Ecto neural progenitor cell (in vitro differentiated cells): Measurements from ENCODE around the gene SYT6.

ENCODE experiments used
- DNase-seq: peaks from one replicate; pipeline ENCODE4 v3.0.0-alpha.2; 2018; ENCODE audit warnings: low spot score

The SYT6 gene

DNA sequence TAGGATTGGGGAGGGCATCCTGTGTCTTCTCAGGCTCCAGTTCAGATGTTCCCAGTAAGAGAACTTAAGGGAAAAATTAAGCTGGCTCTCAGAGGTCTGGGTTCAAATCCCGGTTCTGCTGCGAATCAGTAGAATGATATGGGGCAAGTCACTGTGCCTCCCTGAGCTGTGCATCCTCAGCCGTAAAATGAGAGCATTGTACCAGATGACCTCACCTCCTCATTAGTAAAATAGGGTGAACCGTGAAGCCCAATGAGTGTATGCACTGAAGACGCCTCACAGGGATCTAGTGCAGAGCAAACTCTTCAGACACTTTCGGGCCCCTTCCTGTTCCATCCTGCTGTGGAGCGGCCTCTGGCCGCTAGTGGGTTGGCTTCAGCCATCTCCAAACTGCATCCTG is 36.0 kb downstream of the SYT6 start:
- DNase-seq, result no peak

DNA sequence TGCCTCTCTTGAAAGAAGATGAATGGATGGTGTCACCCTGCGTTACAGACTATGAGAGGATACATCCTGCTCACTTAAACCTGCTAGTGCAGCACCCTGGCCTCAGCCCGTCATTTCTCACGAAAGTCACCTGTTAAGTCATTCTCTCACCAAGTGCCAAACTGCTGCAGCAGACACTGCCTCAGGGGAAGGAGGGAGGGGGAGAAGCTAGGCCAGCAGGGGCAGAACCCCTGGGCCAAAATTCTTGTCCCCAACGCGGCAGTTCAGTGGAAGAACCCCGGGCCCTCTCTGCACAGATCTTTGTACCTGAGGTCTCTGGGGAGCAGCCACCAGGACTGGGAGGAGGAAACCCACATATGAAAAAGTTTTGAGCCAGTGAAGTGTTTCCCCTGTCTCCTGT is 37.6 kb downstream of the SYT6 start:
- DNase-seq, result no peak

DNA sequence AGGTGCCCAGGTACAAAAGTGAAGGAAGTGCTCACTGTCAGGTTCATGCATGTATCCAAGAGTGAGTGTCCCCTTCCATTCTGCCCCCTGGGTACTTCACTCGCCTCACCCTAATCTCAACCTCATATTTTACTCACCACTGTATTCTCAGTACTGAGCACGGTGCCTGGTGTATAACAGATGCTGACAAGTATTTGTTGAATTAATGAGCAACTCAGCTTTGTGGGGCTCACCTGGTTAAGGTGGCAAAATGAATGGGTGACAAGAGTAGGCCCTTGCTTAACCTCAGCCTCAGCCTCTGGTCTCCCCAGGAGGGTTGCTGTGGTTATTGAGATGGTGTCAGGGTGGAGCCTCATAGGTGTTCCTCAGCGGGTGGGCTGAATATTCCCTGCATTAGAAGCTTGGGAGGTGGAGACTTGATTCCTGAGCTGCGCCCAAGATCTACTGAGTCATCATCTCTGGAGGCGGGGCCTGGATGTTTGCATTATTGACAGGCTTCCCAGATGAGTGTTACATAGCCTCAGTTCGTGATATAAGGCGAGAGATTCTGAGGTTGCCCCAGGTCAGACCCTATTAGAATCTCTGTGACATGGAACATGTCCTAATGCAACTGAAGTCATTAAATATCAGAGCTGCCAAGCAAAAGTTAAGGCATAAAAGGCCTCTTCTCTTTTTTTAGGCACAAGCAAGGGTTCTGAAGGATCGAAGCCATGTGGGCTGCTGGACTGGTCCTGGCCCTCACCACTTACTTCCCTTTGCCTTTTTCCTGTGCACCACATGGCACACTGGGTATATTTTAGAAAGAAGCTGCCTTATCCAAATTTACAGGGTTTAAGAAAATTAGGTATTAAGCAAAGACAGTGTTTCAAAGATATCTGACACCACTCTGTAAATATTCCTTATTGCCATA is 39.2 kb downstream of the SYT6 start:
- no peak for DNase-seq

DNA sequence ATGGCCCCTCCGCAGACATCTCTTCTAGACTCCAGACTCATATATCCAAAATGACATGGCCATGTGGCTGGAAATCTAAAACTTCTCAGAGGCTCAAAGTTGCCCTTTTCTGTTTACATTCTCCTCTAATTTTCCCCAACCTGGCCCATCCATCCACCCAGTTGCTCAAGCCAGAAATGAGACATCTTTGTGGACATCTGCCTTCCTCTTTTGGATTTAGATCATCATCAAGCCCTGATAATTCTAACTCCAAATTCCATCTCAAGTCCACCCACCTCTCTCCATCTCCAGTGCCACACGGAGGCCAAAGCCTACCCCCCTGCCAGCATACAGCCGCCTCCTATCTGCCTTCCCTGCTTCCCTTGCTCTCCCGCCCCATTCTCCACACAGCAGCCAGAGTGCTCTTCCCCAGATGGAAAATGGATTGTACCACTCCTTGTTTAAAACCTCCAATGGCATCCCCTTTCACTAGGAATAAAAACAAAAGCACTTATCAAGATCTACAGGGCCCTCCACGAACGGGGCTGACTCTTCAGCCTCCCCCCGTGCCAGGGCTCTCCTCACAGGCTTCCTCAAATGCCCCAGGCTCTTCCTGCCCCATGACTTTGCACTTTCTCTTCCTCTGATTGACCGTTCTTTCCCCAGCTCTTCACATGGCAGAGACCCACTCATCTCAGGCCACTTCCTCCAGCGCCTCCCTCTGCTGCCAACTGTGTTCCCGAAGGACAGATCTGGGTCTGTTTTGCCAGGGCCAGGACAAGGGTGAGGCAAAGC is 40.1 kb downstream of the SYT6 start:
- DNase-seq, result no peak

DNA sequence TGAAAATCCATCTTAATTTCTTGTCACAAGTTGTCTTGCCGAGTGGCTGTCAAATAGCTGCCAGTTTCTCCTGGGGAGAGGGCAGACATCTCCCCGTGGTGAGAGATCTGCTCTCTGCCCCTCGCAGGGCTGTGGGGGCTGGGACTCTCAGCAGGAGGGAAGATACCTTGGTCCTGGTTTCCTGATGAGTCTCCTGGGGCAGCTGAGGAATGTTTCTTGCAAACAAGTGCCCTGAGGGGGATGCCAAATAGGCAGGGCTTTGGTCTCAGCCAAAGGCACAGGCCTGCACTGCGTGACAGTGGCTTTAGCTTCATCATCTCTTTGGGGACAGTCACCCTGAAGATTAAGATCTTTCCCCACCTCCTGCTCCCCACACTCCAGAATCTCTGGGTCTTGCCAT is 40.9 kb downstream of the SYT6 start:
- DNase-seq, result no peak

DNA sequence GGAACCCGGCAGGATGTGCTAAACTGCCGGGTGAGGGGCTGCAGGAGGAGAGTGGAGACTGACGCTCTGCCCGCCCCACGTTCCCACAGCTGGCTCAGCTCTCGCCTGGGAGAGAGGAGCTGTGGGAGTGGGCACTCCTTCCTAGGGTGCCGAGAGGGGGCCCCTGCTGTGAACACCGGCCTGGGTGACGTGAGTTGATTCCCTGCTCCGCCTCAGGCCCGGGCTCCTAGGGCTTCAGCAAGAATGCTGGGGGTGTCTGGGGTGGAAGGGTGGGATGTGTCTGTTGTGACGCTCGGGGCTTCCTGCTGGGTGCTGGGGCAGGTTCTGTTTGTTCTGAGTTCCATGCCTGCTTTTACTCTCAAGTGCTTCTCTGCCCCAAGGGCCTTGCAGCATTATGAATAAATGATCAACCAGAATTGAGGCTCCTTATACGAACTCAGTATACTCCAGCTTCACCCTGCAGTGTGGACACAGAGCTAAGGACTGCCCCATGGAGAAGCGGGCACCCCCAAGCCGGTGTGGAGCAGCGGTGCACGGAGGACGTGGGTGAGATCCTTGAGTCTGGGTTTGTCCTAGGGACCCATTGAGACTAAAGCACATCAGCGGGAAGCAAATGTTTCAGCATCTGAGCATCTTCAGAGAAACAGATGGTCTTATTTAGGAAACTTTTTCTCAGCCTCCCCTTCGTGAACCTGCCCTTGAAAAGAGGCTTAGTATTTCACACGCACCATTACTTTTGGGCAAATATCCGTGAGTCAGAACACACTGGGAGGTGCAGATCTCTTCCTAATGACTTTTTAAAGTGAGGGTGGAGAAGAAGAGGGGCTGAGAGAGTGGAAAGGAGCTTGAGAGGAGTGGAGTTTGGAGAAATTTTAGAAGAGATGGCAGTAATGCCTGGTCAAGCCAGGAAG is 41.7 kb downstream of the SYT6 start:
- no peak for DNase-seq

DNA sequence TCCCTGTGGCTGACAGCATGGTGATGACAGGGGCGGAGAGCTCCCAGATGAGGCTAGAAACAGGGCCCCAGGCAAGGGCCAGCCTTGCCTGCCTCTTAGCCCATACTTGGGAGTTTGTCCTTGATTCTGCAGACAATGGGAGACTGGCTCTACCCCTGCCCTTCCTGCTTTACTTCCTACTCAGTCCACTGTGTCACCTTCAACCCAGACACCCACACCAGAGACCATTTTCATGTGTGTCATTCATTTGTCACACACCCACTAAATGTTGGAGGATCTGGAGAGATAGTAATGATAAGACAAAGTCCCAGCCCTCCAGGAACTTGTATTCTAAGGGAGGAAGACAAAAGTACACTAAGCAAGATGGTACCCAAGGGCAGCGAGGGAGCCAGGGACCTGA is 43.7 kb downstream of the SYT6 start:
- no peak for DNase-seq

DNA sequence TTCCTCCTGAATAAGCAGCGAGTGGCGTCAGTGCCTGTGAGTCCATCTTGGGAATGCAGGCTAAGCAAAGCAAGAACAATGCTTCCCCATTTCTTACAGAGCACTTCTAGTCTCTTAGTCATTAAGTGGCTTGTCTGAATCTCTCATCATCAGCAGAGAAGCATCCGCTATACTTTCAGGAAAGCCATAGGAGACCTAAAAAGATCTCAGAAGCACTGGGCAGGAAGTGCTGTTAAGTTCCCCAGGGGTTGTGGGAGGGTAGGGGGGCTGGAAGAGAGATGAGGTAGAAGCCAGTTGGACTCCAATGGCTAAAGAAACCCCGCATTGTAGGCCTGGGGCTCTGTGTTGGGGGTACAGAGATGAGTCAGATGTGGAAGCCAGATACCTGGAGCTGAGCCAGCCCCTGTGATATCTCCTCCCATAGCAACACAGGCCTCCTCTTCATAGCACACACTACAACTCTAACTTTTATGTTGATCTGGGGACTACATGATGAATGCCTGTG is 44.9 kb downstream of the SYT6 start:
- DNase-seq, result no peak

DNA sequence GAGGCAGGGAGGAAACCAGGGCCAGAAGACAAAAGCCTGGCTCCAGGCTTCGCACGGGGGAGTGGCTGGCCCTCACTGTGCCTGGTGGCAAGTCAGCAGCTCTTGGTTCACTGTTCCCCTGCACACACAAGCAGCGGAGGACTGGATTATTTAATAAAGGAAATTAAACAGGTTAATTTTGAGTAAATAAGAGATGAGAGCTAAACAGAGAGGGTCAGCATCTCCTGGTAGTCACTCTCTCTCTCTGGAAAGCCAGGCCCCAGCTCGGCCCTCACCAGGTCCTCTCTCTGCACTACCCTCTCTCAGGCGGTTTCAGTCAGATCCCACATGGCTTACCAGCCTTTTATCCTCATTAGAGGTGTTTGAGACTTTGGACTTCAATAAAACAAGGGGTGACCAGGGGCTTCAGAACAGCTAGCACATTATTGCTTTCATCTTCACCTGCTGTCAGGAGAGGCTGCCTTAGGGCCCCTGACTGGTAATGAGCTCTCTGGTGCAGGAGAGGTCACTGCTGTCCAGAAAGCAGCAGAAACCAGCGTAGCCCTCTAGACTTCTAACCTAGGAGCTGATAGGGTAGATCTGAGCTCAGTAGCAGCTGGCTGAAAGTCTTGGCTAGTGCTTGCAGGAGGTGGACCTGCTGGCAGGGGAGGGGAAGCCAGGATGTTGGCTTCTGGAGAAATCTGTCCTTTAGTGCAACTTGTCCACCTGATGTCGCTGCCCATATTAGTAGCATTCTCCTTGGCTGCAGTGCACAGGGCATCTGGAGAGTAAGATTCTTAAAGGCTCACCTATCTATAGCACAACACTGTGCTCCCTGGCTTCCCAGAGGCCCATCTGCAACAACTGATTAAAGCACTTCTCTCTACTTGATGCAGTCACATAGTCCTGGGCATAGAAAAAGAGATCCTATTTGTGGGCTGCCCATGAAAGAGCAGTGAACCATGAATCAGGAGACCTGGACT is 45.9 kb downstream of the SYT6 start:
- DNase-seq, result no peak

DNA sequence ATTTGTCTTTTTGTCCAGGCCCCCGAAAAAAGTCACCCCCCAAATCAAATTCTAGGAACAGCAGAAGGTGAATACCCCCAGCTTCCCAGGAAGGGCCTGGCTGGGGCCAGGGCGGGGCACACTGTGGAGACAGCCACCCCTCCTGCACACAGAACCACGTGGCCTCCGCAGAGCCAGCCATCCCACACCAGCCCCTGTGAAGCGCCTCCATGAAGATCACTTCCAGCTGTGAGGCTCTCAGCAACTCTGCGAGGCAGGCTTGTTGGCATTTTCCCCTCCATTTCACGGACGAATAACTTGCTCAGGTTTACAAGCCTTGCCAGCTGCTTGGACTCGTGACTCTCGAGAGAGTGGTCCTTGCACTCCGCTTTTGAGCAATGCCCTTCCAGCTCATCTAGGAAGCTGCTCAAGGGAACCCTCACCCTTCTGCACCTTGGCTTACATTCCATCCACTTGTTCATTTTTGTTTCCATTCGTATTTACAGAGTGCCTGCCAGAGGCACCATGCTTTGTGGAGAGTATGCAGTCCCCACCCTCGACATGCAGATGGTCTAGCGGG is 48.2 kb downstream of the SYT6 start:
- no peak for DNase-seq

DNA sequence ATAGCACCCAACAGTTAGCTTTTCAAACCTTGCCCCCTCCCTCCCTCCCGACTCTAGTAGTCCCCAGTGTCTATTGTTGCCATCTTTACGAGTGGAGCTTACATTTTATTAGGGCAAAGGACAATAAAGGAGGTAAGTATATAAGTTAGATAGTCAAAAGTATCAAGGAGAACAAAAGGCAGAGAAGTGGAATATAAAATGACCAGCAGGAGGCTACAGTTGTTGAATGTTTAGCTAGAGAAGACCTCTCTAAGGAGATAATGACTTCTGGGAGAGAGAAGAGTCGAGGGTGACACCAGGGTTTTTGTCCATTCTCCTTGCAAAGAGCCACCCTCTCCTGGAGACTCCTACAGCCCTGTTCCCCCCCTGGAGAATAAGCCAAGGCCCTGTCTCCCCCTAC is 48.7 kb downstream of the SYT6 start:
- no peak for DNase-seq

DNA sequence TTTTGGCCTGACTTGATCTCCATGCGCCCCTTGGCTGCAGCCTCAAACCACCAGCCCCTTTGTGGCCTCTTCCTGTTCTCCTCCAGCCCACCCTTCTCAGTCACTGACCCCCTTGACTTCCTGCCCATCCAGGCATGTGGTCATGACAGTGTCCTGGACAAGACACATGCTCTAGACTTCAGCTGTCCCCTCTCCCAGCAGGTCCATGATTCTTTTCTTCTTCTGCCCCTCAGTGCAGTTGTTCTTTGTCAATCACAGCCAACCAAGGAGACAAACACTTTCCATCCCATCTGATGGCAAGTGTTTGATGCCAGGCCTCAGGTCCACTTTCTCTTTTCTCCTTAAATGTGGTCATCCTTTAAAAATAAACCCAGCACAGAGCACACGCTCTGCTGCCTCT is 49.7 kb downstream of the SYT6 start:
- no peak for DNase-seq

DNA sequence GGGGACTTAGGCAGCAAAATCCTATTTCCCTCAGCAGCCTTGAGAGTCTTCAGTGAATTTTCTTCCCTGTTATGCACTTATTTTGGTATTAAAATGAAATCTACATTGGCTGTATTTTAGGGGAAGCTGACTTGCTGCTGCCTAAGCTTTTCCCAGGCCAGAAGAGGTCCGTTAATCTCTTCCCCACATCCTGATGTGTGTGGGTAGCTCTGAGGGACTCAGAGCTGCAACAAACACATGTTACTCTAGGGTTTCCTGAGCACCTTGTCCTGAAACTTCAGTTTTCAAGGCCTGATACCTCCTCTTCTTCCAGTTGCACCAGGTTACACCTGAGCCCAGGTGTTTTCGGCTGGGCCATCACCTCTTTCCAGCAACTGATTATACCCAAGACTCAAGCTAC is 51.5 kb downstream of the SYT6 start:
- DNase-seq, result no peak

DNA sequence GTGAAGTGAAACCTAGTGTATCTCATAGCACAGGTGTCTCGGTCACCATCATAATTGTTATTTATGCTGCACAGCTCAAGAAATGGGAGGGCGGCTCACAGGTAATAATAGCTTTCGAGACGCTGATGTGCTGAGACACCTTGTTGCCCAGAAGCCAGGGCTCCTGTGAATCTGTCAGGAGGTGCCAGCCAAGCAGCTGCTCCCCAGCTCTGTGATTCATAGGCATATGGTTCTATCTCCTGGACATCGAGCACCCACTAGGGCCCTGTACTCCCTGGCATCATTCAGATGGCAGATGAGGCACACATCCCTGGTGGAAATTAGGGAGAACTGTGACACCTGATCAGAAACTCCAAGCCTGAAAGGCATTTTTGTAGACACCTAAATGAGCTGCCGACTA is 53.5 kb downstream of the SYT6 start:
- DNase-seq, result no peak

DNA sequence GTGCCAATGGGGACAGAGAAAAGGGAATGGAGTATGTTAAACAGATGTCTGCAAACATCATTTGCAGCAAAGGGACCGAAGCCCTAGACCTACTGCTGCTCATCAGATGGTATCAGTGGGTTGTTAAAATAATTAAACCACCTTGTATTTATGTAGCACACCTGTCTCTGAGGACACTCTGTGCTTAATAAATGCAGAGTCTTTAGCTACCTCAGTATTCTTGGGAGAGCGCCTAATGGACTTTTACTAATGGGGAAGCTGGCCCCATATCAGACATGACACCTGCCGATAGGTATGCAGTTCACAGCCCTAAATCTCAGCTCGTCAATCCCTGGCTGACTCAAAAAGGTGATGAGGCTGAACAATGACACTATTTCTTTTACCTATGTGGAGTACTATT is 54.4 kb downstream of the SYT6 start:
- DNase-seq, result no peak

DNA sequence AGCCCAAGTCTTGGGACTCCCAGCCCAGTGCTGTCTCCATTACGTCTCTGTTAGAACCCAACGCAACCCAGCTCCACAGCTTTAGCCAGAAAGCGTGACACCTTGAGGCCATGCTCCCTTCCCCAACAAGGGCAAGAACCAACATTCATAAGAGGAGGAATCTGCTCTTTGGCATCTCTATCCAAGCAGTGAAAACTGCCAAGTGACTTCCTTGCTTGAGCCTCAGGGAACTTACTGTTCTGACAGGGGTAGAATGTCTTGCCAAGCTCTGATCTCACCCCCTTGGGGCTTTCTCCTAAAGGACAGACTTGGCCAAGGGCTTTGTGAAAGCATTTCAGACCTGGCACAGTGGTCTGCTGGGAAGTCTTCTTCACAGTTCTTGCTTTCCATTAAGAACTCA is 56.6 kb downstream of the SYT6 start:
- DNase-seq, result no peak

DNA sequence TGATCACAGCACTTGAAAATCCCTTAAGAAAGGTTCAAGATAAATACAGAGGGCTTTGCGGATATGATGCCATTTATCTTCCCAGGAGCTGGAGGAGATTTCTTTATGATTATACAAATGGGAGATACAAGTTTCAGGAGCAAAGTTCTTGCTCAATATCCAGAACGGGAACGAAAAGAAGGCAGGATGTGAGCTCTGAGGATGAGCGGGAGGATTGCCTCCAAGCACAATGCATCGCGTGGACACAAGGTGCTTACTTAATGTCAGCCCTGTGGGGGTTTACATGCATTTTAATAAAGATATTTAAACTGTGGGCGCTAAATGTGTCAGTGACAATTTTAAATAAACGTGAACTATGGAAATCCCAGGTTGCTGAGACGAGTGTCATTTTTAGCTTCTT is 59.0 kb downstream of the SYT6 start:
- no peak for DNase-seq

DNA sequence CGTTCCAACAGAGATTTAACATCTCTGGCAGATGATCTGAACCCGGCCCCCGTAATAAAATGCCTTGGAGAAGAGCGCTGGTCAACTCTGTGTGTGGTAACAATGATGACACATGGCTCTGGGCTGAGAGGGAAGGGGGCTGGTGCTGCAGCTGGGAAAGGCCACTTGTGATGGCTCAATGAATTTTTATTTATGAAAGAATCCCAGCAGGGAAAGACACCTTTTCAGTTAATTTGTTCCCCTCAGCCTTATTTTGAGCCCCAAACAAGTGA is 59.4 kb downstream of the SYT6 start:
- DNase-seq, result no peak

DNA sequence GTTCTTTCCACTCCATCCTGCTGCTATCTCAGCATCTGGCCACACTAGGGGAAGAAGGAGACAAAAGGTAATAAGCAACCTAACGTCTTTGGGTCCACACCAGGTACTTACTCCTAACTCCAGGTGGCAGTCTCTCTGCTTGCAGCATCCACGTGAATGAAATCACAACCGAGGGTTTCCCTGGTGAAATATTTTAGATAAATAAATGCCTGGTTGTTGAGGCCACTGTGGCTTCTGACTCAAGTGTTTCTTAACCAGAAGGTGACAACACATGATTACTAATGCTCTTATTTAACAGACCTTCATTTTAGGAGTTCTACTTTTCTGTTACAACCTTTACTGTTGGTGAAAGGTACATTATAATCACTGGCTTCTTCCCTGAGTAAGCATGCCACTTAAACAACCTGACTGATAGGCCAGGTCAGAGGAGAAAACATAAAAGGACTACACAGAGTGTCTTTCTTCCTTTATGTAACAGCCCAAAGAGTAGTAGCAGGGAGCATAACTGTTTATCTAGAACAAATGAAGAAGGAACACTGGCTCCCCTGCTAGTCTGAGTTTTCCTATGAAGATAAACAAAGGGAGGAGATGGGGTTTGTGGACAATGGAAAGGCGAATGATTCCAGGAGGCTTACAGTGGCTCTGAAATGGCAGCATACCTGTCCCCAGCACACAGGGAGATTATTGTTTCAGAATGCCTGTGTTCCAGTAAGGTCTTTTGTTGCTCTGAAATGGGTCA is 59.9 kb downstream of the SYT6 start:
- DNase-seq, result no peak
